Measurements from ENCODE around the gene KRT83. TPM values are rescaled to one million over a fixed set of nuclear protein-coding genes. Genes with fewer than 3 reads are reported as not detected.

The KRT83 gene
- total RNA-seq, 1 donor, result not detected

- H3K4me3 ChIP-seq (ENCODE audit: low read depth, low read length), result no peak overlapping the region
- no peak for TF ChIP-seq CTCF (IDR thresholded peaks at IDR 0.05; ENCODE audit: insufficient read depth, low read depth, low read length)
- no peak for DNase-seq (ENCODE audit: low read depth)
Measured at GRCh38 chr12:52354200-52354599, 33.0 kb upstream of the KRT83 start.

- DNase-seq (ENCODE audit: low read depth), result no peak
- TF ChIP-seq CTCF (IDR thresholded peaks at IDR 0.05; ENCODE audit: insufficient read depth, low read depth, low read length), result no peak
- no peak overlapping the region for H3K4me3 ChIP-seq (ENCODE audit: low read depth, low read length)
Measured at GRCh38 chr12:52353766-52354165, 32.6 kb upstream of the KRT83 start.

- no peak for DNase-seq (ENCODE audit: low read depth)
- H3K4me3 ChIP-seq (ENCODE audit: low read depth, low read length), result no peak overlapping the region
- no peak for TF ChIP-seq CTCF (IDR thresholded peaks at IDR 0.05; ENCODE audit: insufficient read depth, low read depth, low read length)
Measured at GRCh38 chr12:52352951-52353350, 31.8 kb upstream of the KRT83 start.

GRCh38 chr12:52351196-52352059, 30.2 kb upstream of the KRT83 start:
- TF ChIP-seq CTCF (IDR thresholded peaks at IDR 0.05; ENCODE audit: insufficient read depth, low read depth, low read length), result no peak
- no peak overlapping the region for H3K4me3 ChIP-seq (ENCODE audit: low read depth, low read length)
- no peak for DNase-seq (ENCODE audit: low read depth)

- H3K4me3 ChIP-seq (ENCODE audit: low read depth, low read length), result no peak overlapping the region
- no peak for DNase-seq (ENCODE audit: low read depth)
- TF ChIP-seq CTCF (IDR thresholded peaks at IDR 0.05; ENCODE audit: insufficient read depth, low read depth, low read length), result no peak
Measured at GRCh38 chr12:52350786-52351185, 29.6 kb upstream of the KRT83 start.

- no peak for TF ChIP-seq CTCF (IDR thresholded peaks at IDR 0.05; ENCODE audit: insufficient read depth, low read depth, low read length)
Measured at GRCh38 chr12:52350021-52350620, 28.9 kb upstream of the KRT83 start.

More at GRCh38 chr12:52350021-52350620, 28.9 kb upstream of the KRT83 start:
- H3K4me3 ChIP-seq (ENCODE audit: low read depth, low read length), result no peak overlapping the region
- DNase-seq (ENCODE audit: low read depth), result no peak

Data from fibroblast of villous mesenchyme (primary cell).